Measurements from ENCODE around the gene HMGXB3.

Gene HMGXB3, protein sequence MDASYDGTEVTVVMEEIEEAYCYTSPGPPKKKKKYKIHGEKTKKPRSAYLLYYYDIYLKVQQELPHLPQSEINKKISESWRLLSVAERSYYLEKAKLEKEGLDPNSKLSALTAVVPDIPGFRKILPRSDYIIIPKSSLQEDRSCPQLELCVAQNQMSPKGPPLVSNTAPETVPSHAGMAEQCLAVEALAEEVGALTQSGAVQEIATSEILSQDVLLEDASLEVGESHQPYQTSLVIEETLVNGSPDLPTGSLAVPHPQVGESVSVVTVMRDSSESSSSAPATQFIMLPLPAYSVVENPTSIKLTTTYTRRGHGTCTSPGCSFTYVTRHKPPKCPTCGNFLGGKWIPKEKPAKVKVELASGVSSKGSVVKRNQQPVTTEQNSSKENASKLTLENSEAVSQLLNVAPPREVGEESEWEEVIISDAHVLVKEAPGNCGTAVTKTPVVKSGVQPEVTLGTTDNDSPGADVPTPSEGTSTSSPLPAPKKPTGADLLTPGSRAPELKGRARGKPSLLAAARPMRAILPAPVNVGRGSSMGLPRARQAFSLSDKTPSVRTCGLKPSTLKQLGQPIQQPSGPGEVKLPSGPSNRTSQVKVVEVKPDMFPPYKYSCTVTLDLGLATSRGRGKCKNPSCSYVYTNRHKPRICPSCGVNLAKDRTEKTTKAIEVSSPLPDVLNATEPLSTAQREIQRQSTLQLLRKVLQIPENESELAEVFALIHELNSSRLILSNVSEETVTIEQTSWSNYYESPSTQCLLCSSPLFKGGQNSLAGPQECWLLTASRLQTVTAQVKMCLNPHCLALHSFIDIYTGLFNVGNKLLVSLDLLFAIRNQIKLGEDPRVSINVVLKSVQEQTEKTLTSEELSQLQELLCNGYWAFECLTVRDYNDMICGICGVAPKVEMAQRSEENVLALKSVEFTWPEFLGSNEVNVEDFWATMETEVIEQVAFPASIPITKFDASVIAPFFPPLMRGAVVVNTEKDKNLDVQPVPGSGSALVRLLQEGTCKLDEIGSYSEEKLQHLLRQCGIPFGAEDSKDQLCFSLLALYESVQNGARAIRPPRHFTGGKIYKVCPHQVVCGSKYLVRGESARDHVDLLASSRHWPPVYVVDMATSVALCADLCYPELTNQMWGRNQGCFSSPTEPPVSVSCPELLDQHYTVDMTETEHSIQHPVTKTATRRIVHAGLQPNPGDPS (N-terminal part only)

DNA sequence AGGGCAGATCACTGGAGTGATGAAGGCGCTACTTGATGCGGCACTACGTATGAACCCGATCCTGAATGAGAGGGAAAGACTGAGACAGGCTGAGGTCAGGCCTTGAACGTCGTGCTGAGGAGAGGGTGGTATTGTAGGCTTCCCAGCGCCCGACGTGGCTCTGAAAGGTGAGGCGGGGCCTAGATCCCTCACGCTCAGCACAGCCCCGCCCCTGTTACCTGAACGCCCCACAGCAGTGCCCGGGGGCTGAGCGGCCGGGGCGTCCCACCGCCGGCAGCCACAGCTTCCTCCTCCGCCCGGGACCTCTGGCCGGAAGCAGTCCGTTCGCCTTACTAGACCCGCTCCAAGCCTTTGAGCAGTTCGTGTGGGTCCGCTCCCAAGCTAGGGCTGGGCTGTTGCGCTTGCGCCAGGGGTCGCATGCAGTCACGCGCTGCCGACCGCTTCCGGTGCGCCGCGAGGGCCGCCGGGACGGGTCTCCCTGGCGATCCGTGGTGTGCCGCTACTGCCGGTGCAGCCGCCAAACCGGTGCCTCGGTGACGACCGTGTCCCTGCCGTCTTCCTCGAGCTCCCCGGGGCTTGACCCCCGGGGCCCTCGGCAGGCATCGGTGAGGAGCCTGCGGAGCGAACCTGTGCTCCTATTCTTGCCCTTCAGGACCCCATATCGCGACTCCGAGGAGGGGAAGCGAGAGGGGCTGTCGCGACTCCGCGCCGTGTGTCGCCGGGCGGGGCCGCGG, at the start of gene HMGXB3, which contains the start of gene TIGD6:
HMGXB3 (plus strand) TSS at position 484 of the 734 bp plus-strand sequence. CDS start 4,114 bp downstream, outside the sequence.
TIGD6 (minus strand) TSS at position 399 of the 734 bp plus-strand sequence. CDS start 4,306 bp downstream, outside the sequence.
- peak; percentile 97 for DNase-seq

DNA sequence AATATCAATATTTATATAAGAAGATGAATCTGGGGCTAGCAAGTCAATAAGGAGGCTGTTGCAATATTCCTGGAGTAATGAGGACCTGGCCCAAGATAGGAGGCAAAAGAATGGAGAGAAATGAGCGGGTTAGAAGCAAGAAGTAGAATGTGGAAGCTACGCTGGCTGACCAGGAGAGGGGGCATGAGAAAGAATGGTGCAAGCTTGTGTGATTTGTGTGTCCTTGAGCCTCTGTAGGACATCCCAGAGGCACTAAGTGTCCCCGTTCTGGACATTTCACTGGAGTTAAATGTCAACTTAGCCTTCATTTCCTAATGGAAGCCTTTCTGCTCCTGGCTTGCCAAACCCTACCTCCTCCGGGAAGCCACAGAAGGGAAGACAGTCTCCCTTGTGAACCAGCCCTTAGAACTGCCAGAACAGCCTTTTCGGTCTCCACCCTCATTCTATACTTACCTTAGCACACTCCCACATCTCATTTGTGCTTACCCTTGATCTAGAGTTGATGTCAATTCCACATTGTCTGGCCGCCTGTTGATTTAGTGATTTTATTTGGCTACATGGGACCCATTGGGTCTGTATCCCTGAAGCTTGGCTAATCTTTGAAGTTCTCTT, 49.3 kb upstream of the HMGXB3 start:
- no peak for DNase-seq

DNA sequence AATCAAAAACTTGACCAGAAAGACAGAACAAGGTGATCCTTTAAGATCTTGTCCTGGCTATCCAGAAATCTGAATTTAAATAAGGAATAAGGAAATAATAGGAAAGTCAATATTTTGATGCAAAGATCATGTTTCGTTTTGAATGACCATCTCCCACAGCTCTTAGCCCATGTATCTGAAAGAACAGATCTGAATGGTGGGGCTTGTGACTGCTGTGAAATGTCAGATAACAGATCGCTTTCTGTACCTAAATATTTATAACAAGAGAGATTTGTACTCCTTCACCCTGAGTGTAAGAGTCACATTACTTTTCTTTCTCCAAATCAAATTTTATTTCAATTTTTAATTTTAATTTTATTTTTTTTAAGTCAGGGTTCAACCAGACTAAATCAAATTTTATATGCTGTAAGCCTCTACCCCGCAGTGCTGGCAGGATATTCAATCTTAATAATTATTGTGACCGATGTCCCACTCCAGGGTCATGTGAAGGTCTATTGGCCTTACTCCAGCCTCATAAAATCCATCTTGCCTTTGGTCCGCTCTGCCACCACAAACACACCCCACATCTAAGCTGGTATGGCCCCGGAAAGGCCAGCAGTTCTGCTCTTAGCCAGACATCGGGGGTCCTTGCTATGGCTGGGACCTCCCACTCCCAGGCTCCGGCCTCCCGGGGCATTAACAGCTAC, 47.0 kb upstream of the HMGXB3 start:
- no peak for DNase-seq

DNA sequence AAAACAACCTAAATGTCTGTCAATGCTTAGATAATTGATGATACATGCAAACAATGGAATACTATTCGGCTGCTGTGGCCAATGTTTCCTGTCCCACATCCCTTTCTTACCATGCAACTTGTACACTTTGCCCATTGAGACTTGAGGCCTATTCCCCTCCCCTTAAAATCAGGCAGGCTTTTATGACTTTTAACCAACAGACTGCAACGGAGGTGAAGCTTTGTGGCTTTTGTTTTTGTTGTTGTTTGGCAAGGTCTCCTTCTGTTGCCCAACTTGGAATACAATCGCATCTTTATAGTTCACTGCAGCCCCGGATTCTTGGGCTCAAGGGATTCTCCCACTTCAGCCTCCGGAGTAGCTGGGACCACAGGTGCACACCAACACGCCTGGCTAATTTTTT, 45.7 kb upstream of the HMGXB3 start:
- no peak for DNase-seq

DNA sequence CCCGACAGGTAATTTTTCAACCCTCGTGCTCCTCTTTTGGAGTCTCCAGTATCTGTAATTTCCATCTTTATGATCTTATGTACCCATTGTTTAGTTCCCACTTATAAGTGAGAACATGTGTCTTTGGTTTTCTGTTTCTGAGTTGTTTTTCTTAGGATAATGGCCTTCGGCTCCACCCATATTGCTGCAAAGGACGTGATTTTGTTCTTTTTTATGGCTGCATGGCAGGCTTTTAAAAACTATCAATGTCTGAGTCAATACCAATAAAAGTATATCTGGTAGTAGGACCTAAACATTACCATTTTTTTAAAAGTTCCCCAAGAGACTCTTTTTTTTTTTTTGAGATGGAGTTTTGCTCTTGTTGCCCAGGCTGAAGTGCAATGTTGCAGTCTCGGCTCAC, 43.9 kb upstream of the HMGXB3 start:
- no peak for DNase-seq

DNA sequence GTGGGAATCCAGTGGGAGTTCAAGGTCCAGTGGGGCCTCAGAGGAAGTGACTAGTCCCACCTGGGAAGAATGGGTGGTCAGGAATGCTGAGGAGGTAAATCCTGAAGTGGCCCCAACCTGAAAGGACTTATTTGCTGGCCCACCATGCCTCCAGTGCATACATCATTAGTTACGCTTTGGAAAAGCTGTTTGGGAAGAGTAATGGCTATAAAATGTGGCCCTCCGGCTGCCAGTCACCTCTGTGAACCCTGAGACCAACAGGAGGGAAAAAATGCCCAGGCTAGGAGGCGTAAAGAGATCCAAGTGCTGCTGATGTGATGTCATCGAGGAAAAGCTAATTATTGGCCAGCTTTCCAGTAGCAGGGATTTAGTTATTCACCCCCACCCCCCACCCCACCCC, 42.7 kb upstream of the HMGXB3 start:
- no peak for DNase-seq

DNA sequence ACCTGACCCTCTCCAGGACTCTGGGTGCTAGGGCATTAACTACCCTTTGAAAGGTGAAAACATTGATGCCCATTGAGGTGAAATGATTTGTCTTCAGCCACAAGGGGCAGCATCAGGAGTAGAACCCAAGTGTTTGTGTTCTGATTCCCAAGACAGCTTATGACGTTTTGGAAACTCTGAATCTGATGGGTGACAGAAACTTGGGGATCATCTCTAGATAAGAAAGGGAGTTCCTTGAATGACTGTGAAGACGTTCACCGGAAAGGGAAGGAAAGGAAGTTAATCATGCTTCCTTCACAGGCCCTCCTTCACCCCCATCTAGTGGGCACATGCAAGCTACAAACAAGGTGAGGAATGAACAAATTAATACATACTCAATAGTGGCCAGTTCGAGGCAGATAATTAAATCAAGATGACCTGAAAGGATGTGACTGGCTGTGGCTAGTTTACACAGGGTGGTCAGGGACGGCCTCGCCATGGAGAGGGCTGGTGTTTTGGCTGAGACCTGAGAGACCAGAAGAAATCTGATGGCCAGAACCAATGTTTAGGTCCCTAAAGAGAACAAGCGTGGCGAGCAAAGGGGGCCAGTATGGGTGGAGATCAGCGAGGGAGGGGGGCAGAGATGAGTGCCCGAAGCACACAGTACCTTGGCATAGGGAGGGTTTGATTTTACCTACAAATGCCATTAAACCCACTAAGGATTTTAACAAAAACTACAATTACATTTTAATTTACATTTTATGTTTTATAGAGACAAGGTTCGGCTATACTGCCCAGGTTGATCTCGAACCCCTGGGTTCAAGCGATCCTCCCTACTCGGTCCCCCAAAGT, 40.9 kb upstream of the HMGXB3 start:
- no peak for DNase-seq

DNA sequence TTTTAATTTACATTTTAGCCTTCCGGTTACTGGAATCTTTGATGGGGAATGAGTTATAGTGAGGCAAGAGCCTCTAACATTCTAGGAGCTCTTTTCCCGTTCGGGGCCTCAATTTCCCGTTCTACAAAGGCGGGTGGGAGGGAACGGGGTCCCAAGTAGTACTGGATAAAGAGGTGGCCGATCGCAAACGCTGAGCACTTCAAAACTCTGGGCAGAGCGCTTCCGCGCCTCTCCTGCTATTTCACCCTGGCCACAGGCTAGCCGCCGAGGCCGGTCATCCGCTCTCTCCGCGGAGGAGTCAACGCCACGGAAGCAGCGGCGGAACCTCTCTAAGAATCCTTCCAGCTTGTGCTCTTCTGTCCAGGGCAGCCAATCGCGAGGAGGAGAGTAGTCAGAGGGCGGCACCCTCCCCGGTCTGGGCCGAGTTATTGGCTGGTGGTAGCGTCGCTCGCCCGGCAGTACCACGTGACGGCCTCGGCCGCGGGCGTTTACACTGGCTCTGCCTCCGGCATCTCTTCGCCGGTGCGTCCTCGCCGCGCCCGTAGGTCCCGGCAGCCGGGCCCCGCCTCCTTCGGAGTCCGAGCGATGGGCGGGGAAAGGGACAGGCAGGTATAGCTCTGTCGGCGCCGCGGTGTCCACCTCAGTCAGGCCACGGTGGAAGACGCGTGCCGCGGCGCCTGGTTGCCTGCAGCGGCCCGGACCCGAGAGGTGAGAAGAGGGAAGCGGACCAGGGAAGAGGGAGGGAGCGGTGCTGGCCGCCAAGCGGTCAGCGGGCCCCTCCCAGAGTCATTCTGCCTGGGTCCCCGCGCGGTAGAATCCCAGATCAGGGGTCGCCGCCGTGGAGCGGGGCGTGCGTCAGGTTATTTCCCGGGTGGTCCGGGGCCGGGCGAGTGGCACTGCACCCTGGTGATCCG, 40.0 kb upstream of the HMGXB3 start, which contains the start of gene SLC26A2:
SLC26A2 (plus strand) TSS at position 487 of the 914 bp plus-strand sequence. CDS start 16,895 bp downstream, outside the sequence.
- DNase-seq: peak; percentile 99

DNA sequence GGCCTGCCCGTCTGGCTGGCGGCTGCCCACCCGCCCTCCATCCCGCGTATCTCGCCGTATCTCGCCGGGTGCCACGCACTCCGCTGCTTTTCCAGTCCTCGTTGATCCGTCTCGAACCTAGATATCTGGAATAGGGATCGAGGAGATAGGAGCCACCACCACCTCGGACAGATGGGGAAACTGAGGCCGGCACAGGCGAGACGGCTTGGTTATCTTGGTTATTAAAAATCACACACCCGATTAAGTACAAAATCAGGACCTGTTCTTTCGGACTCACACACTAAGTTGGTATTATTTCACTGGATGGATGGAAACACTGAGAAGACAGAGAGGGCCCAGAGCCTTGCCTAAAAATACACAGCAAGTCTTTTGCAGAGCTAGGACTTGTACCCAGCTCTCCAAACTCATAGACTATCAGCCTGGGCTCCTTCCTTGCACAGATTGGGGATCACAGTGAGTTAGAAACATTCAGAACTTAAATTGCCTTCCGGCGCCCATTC, 39.3 kb upstream of the HMGXB3 start:
- no peak for DNase-seq

DNA sequence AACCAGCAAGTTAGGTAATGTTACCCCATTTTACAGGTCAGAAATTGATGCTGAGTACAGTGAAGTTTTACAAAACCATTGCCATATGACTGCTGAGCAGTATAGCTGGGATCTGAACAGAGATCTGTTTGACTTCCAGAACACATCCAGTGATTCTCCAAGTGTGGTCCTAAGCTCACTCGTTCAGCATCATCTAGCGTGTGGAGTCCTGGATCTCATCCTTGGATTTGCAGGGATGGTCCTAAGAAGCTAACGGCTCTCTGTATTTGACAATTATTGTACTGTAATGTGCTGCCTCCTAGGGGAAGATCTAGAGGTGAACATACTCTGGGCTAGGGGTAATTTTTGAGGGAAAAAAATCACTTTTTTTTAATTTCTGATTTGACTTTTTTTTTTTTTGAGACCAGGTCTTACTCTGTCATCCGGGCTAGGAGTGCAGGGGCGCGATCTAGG, 38.6 kb upstream of the HMGXB3 start:
- no peak for DNase-seq

DNA sequence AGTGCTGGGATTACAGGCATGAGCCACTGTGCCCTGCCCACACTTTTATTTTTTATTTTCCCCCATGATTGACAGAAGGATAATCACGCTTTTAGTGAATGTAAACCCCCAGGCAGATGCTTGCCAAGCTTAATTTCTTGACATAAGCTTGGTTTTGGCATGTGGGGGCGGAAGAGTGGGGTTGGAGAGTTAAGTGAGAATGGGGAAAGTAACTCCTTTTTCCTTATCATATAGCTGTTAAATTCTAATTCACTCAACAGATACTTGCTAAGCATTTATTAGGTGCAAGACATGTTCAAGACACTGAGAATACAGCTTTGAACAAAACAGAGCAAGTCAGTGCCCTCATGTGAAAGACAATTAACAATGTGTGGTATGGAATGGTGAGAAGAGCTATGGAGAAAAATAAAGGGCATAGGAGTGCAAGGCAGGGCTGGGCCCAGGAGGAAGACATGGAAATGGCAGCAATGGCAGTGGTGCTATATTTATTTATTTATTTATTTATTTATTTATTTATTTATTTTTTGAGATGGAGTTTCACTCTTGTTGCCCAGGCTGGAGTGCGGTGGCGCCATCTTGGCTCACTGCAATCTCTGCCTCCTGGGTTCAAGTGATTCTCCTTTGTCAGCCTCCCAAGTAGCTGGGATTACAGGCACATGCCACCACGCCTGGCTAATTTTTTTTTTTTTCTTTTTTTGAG, 37.8 kb upstream of the HMGXB3 start:
- DNase-seq: no peak

DNA sequence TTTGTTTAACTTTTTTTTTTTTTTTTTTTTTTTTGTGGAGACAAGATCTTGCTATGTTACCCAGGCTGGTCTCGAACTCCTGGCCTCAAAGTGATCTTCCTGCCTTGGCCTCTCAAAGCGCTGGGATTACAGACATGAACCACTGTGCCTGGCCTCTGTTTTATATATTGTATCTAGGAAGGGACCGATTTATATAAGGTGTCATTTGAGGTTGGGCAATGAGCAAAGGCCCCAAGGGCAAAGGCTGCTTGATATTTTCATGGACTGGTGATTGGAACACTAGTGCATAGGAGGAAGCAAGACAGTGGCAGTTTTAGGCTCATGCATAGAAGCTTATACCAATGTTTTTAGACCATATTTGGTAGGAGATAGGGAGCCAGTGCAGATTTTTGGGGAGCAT, 36.8 kb upstream of the HMGXB3 start:
- DNase-seq: no peak

DNA sequence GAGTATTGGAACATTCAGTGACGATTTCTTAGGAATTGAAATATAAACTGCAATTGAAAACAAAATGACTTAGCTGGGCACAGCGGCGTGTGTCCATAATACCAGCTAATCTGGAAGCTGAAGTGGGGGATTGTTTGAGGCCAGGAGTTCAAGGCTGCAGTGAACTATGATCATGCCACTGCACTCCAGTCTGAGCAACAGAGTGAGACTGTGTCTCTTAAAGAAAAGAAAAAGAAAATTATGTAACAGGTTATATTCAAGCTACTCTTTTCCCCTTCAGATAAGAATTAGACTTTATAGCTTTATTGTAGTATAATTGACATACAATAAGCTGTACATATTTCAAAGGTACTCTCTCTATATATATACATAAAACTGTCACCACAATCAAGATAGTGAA, 33.6 kb upstream of the HMGXB3 start:
- DNase-seq: no peak

DNA sequence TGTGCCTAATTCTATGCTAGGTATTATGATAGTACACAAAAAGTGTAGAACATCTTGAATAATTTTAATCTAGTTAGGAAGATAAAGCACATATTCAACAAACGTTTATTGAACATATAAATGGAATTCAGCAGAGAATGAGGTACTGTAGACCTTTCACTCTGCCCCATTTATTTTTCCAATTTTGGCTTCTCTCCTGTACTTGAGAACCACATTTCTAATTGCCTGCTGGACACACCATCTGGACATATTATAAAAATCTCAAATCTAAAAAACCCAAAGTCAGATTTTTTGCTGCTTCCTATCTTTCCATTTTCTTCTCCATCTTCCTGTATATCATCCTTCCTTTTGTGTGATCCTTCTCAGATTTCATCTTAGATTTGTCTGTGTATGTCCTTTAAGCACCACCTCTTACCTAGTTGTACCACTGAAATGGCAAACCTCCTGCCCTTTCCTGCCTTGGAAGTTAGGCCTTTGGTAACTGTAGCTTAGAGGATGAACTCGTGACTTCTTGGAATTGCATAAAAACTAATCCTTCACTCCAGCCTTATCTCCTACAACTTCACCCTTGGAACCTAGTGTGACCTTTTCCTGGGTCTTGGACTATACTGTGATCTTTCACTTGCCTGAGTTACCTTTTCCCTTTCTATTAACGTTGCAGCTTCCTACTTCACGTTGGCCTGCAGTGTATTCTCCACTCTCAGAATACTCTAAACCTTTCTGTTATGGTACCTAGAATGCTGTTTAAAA, 31.2 kb upstream of the HMGXB3 start:
- no peak for DNase-seq

DNA sequence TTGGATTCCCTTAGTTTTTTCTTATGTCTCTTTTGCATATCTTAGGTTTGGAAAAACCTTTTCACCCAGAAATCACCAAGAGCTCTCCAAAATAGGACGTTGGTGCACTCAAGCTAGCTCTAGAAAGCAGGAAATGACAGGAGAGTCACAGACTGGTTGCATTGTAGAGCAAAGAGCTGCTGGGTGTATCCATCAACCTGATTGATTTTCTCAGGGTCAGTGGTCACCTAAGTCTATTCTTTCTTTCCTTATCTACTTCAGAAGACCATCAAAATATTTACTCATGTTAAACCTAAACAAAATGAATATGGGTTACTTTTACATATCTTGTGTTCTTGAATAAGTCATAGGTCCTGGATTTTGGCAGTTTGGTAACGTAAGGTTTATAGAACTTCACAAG, 25.1 kb upstream of the HMGXB3 start:
- no peak for DNase-seq

DNA sequence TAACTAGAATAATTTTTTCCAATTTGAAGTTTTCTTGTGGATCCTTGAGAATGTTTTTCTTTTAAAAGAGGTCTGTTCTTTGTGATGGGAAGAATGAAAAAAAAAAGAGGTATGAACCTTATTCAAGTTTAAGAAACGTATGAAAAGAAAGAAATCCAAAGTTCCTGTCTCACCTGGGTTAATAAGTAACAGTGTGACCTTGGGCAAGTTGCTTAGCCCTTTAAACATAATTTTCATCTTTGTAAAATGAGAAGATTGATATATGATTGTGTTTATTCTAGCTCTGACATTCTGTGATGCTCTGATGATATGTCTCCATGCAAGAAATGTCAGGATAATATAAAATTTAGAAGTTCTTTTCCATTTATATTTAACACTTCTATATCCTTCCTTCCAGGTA, 20.6 kb upstream of the HMGXB3 start:
- no peak for DNase-seq

DNA sequence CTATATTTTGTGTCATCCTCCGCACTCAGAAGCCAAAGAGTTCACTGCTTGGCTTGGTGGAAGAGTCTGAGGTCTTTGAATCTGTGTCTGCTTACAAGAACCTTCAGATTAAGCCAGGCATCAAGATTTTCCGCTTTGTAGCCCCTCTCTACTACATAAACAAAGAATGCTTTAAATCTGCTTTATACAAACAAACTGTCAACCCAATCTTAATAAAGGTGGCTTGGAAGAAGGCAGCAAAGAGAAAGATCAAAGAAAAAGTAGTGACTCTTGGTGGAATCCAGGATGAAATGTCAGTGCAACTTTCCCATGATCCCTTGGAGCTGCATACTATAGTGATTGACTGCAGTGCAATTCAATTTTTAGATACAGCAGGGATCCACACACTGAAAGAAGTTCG, 19.3 kb upstream of the HMGXB3 start:
- no peak for DNase-seq

All from femur (tissue), 1 donor.